ENCODE results near the gene SMPDL3A. TPM values are rescaled to one million over a fixed set of nuclear protein-coding genes. Genes with fewer than 3 reads are reported as not detected.

SMPDL3A gene
- total and polyA plus RNA-seq, 2 donors (not counting 1 experiment from before 2014, with no cell fraction given): 0.21 to 2.0 TPM

DNA sequence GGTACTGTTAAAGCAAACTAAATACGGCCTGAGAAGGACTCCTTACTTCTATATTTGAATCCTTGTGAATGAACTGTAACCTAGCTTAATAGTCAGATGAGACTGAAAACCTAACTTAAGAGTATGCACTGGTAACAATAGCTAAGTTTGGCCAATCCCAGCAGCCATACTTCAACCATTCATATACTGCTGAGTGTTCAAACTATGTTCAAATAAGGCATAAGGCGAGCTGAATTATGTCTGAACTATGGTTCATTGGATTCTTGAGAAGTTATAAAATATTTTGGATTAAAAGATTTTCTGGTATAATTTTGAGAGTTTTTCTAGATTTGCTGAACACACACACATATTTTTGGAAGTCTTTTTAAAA lies 2.2 kb downstream of the SMPDL3A start:
- no peak for TF ChIP-seq EZH2 (IDR thresholded peaks at IDR 0.05; ENCODE audit: borderline replicate concordance, insufficient read depth, low read depth, low read length, poor library complexity, severe bottlenecking)
- TF ChIP-seq, protein P1, sequence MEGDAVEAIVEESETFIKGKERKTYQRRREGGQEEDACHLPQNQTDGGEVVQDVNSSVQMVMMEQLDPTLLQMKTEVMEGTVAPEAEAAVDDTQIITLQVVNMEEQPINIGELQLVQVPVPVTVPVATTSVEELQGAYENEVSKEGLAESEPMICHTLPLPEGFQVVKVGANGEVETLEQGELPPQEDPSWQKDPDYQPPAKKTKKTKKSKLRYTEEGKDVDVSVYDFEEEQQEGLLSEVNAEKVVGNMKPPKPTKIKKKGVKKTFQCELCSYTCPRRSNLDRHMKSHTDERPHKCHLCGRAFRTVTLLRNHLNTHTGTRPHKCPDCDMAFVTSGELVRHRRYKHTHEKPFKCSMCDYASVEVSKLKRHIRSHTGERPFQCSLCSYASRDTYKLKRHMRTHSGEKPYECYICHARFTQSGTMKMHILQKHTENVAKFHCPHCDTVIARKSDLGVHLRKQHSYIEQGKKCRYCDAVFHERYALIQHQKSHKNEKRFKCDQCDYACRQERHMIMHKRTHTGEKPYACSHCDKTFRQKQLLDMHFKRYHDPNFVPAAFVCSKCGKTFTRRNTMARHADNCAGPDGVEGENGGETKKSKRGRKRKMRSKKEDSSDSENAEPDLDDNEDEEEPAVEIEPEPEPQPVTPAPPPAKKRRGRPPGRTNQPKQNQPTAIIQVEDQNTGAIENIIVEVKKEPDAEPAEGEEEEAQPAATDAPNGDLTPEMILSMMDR (IDR thresholded peaks at IDR 0.05): no peak
- no peak overlapping the region for H3K4me2 ChIP-seq (replicated peaks; ENCODE audit: low read depth, low read length, poor library complexity, severe bottlenecking)
- POLR2A ChIA-PET: no interaction called here
- no peaks in the 10 kb centered on the region for H3K9me3 ChIP-seq (ENCODE audit: control extremely low read depth in 1 of 3, control insufficient read depth in 2 of 3, insufficient read depth in 1 of 3, low read length in 2 of 3)
- H3K4me1 Mint-ChIP-seq: peaks cover 21% of the 10 kb centered on the region
- no peaks in the 10 kb centered on the region for H4K20me1 ChIP-seq (ENCODE audit: control insufficient read depth, insufficient read depth, low read length, poor library complexity, severe bottlenecking)
- no peaks in the 10 kb centered on the region for H3K9me3 Mint-ChIP-seq (ENCODE audit: insufficient read depth)
- DNase-seq: no peak
- H3K27ac ChIP-seq (ENCODE audit: low read length in 2 of 2): no peak overlapping the region
- peak overlapping the region; percentile 75 for H3K4me3 Mint-ChIP-seq
- peaks cover 18 to 23% of the 10 kb centered on the region in 2 donors for H3K4me1 ChIP-seq (ENCODE audit: control insufficient read depth in 2 of 2, insufficient read depth in 2 of 2, low read length in 2 of 2)
- no peaks in the 10 kb centered on the region for H3K36me3 ChIP-seq (replicated peaks in 1 of 2; ENCODE audit: control extremely low read depth in 1 of 2, control insufficient read depth in 1 of 2, extremely low read depth in 1 of 2, insufficient read depth in 2 of 2, low read length in 1 of 2)
- no CpG with 5 or more reads among the region's 2 CpGs for WGBS (ENCODE audit: insufficient coverage)
- H3K27ac Mint-ChIP-seq: no peak overlapping the region
- H3K27me3 ChIP-seq (replicated peaks in 1 of 4; ENCODE audit: control extremely low read depth in 1 of 4, control insufficient read depth in 3 of 4, insufficient read depth in 4 of 4, low read length in 3 of 4): peaks cover 0 to 15% (median 5%) of the 10 kb centered on the region in 4 experiments
- H2AFZ ChIP-seq (ENCODE audit: insufficient read depth, low read depth, low read length, poor library complexity, severe bottlenecking): no peak overlapping the region
- no peaks in the 10 kb centered on the region for H3K79me2 ChIP-seq (ENCODE audit: control insufficient read depth, insufficient read depth, low read length)
- CTCF ChIA-PET: no interaction called here
- H3K9ac ChIP-seq (ENCODE audit: low read length): no peak overlapping the region
- no peak for ATAC-seq (ENCODE audit: low read depth)
- intact Hi-C loops (cut with micrococcal nuclease): no loop called here
- H3K4me3 ChIP-seq (ENCODE audit: control extremely low read depth in 1 of 5, extremely low read depth in 1 of 5, insufficient read depth in 1 of 5, low read depth in 2 of 5, low read length in 4 of 5): no peak overlapping the region
- H3K27me3 Mint-ChIP-seq: peaks cover 17% of the 10 kb centered on the region

DNA sequence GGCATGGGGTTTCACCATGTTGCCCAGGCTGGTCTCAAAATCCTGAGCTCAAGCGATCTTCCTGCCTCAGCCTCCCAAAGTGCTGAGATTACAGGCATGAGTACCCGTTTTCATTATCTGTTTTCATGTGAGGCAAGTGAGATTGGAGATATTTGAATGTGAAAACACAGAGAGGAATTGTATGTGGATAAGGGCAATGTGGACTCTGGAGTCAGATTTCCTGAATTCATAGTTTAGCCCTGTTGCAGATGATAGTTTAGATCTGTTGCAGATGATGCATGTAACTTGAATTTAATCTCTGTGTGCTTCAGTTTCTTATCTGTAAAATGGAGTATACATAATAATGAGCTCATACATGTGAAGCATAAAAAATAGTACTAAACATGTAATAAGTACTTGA lies 3.7 kb downstream of the SMPDL3A start:
- no peak overlapping the region for H3K27ac Mint-ChIP-seq
- WGBS (ENCODE audit: insufficient coverage): 94% methylated on average over 2 of the region's 2 CpGs
- Histone ChIP-seq H3K9ac (ENCODE audit: low read length) (no peak overlapping the region), H3K4me2 (replicated peaks; ENCODE audit: low read depth, low read length, poor library complexity, severe bottlenecking) (no peak overlapping the region), H3K9me3 (ENCODE audit: control extremely low read depth in 1 of 3, control insufficient read depth in 2 of 3, insufficient read depth in 1 of 3, low read length in 2 of 3) (no peaks in the 10 kb centered on the region), H3K4me3 (ENCODE audit: control extremely low read depth in 1 of 5, extremely low read depth in 1 of 5, insufficient read depth in 1 of 5, low read depth in 2 of 5, low read length in 4 of 5) (no peak overlapping the region), H4K20me1 (ENCODE audit: control insufficient read depth, insufficient read depth, low read length, poor library complexity, severe bottlenecking) (no peaks in the 10 kb centered on the region), H3K79me2 (ENCODE audit: control insufficient read depth, insufficient read depth, low read length) (no peaks in the 10 kb centered on the region), H3K4me1 (ENCODE audit: control insufficient read depth in 2 of 2, insufficient read depth in 2 of 2, low read length in 2 of 2) (peaks cover 18 to 23% of the 10 kb centered on the region in 2 donors), H3K27ac (ENCODE audit: low read length in 2 of 2) (no peak overlapping the region), H3K27me3 (replicated peaks in 1 of 4; ENCODE audit: control extremely low read depth in 1 of 4, control insufficient read depth in 3 of 4, insufficient read depth in 4 of 4, low read length in 3 of 4) (peaks cover 0 to 10% (median 4%) of the 10 kb centered on the region in 4 experiments), H2AFZ (ENCODE audit: insufficient read depth, low read depth, low read length, poor library complexity, severe bottlenecking) (no peak overlapping the region), H3K36me3 (replicated peaks in 1 of 2; ENCODE audit: control extremely low read depth in 1 of 2, control insufficient read depth in 1 of 2, extremely low read depth in 1 of 2, insufficient read depth in 2 of 2, low read length in 1 of 2) (no peaks in the 10 kb centered on the region)
- no peak for ATAC-seq (ENCODE audit: low read depth)
- H3K27me3 Mint-ChIP-seq: peaks cover 11% of the 10 kb centered on the region
- intact Hi-C loops (cut with micrococcal nuclease): no loop called here
- no peak for TF ChIP-seq EZH2 (IDR thresholded peaks at IDR 0.05; ENCODE audit: borderline replicate concordance, insufficient read depth, low read depth, low read length, poor library complexity, severe bottlenecking)
- TF ChIP-seq, protein P1 (IDR thresholded peaks at IDR 0.05): no peak
- H3K4me3 Mint-ChIP-seq: no peak overlapping the region
- ChIA-PET CTCF (no interaction called here), POLR2A (no interaction called here)
- H3K4me1 Mint-ChIP-seq: peaks cover 21% of the 10 kb centered on the region
- no peaks in the 10 kb centered on the region for H3K9me3 Mint-ChIP-seq (ENCODE audit: insufficient read depth)
- DNase-seq: no peak

Data from B cell (primary cell).